GM23338 (cell line): ENCODE data around the gene NT5C1A. TPM values are rescaled to one million over a fixed set of nuclear protein-coding genes. Genes with fewer than 3 reads are reported as not detected.

Experiments used
- ATAC-seq: fragments of 200-7000 bp; cut with Tn5 transposase; 3 replicates; pipeline ENCODE4 v1.9.1; 2020
- DNase-seq: peaks from one replicate; pipeline ENCODE4 v3.0.0-alpha.2; 2015; ENCODE audit warnings: low spot score
- H2AFZ ChIP-seq: fragments of 200-600 bp; sonication (generic); 2 replicates; pipeline ENCODE4 v1.8.0; 2016; ENCODE audit warnings: antibody characterized with exemption, mild to moderate bottlenecking, moderate library complexity
- H3F3A ChIP-seq: fragments of 200-600 bp; sonication (generic); replicated peaks from 2 replicates; pipeline ENCODE4 v1.8.0; 2017; ENCODE audit warnings: antibody characterized with exemption, mixed run types, low read depth
- H3K27ac ChIP-seq: fragments of 200-600 bp; sonication (generic); 2 replicates; pipeline ENCODE4 v1.6.1; 2016; ENCODE audit warnings: low read depth
- H3K27me3 ChIP-seq: fragments of 200-600 bp; sonication (generic); 2 replicates; pipeline ENCODE4 v1.8.0; 2016; ENCODE audit warnings: mild to moderate bottlenecking, mixed run types, moderate library complexity; ENCODE audit not compliant: insufficient read depth
- H3K36me3 ChIP-seq: fragments of 200-600 bp; sonication (generic); 2 replicates; pipeline ENCODE4 v1.8.0; 2016; ENCODE audit warnings: mild to moderate bottlenecking; ENCODE audit not compliant: insufficient read depth
- H3K4me1 ChIP-seq: fragments of 200-600 bp; sonication (generic); 2 replicates; pipeline ENCODE4 v1.8.0; 2016; ENCODE audit warnings: mild to moderate bottlenecking, moderate library complexity; ENCODE audit not compliant: insufficient read depth
- H3K4me2 ChIP-seq: fragments of 200-600 bp; sonication (generic); 2 replicates; pipeline ENCODE4 v1.7.1; 2017; ENCODE audit warnings: mixed run types
- H3K4me3 ChIP-seq: fragments of 200-600 bp; sonication (generic); 2 replicates; pipeline ENCODE4 v1.6.1; 2016; ENCODE audit warnings: mixed run types
- H3K79me2 ChIP-seq: fragments of 200-600 bp; sonication (generic); replicated peaks from 2 replicates; pipeline ENCODE4 v1.8.0; 2017; ENCODE audit warnings: mild to moderate bottlenecking; ENCODE audit not compliant: insufficient read depth
- H3K9me2 ChIP-seq: fragments of 200-600 bp; sonication (generic); 2 replicates; pipeline ENCODE4 v1.8.0; 2017; ENCODE audit not compliant: insufficient read depth
- H4K20me1 ChIP-seq: fragments of 200-600 bp; sonication (generic); replicated peaks from 2 replicates; pipeline ENCODE4 v1.8.0; 2017; ENCODE audit warnings: mild to moderate bottlenecking; ENCODE audit not compliant: insufficient read depth
- H3K27ac Mint-ChIP-seq: 2 replicates; pipeline ENCODE4 v1.8.0; 2020; ENCODE audit warnings: inconsistent platforms, mild to moderate bottlenecking, moderate library complexity, mixed read lengths
- H3K27me3 Mint-ChIP-seq: 3 replicates; pipeline ENCODE4 v1.8.0; 2022; ENCODE audit warnings: low read depth, mild to moderate bottlenecking, moderate library complexity, mixed read lengths, inconsistent platforms; ENCODE audit not compliant: insufficient read depth, poor library complexity
- H3K36me3 Mint-ChIP-seq: 3 replicates; pipeline ENCODE4 v1.8.0; 2021; ENCODE audit warnings: low read depth, mild to moderate bottlenecking, inconsistent platforms, moderate library complexity, mixed read lengths
- H3K4me1 Mint-ChIP-seq: 3 replicates; pipeline ENCODE4 v1.8.0; 2020; ENCODE audit warnings: mild to moderate bottlenecking, inconsistent platforms, mixed read lengths
- H3K4me3 Mint-ChIP-seq: 3 replicates; pipeline ENCODE4 v1.8.0; 2021; ENCODE audit warnings: moderate library complexity, mild to moderate bottlenecking, inconsistent platforms, mixed read lengths
- H3K9me3 Mint-ChIP-seq: 3 replicates; pipeline ENCODE4 v1.8.0; 2020; ENCODE audit warnings: moderate library complexity, mild to moderate bottlenecking, inconsistent platforms, mixed read lengths
- CREB1 ChIP-seq: fragments of 250-450 bp; sonication (Bioruptor Pico); IDR thresholded peaks from 2 replicates; pipeline ENCODE4 v1.5.0; 2020; ENCODE audit warnings: low read depth, mild to moderate bottlenecking, moderate library complexity
- EZH2 ChIP-seq: fragments of 200-600 bp; sonication (generic); IDR thresholded peaks from one replicate; pipeline ENCODE4 v1.8.0; 2017; ENCODE audit warnings: antibody characterized with exemption, mild to moderate bottlenecking, low read depth; ENCODE audit not compliant: unreplicated experiment
- NANOG ChIP-seq: IDR thresholded peaks from 2 replicates; pipeline ENCODE4 v1.6.1; 2016; ENCODE audit warnings: antibody characterized with exemption, borderline replicate concordance
- POLR2AphosphoS5 ChIP-seq: IDR thresholded peaks from 2 replicates; pipeline ENCODE4 v1.6.1; 2016; ENCODE audit warnings: antibody characterized with exemption, low read depth
- STAT1 ChIP-seq: IDR thresholded peaks from one replicate; pipeline ENCODE4 v1.6.1; 2016; ENCODE audit warnings: antibody characterized with exemption; ENCODE audit not compliant: unreplicated experiment
- ZNF114 ChIP-seq: fragments of 250-450 bp; sonication (Bioruptor Pico); IDR thresholded peaks from 2 replicates; pipeline ENCODE4 v1.5.0; 2020; ENCODE audit warnings: mild to moderate bottlenecking, moderate library complexity
- ZNF331 ChIP-seq: fragments of 250-450 bp; sonication (Bioruptor Pico); IDR thresholded peaks from 2 replicates; pipeline ENCODE4 v1.5.0; 2020; ENCODE audit warnings: low read depth, mild to moderate bottlenecking, moderate library complexity
- ZNF462 ChIP-seq: fragments of 250-450 bp; sonication (Bioruptor Pico); IDR thresholded peaks from 2 replicates; pipeline ENCODE4 v1.5.0; 2020; ENCODE audit warnings: mild to moderate bottlenecking, moderate library complexity
- polyA plus RNA-seq: library from polyadenylated mRNA; unstranded; fragments of >200 nt; fragmentation: Nextera tagmentation; extraction: Ambion mirVana; gene quantifications from 2 replicates; pipeline ENCODE4 v1.2.1, GENCODE V29; 2016
- total RNA-seq: library from RNA; depleted of rRNA; stranded (reverse); fragments of >200 nt; shearing (Covaris generic); gene quantifications from 2 replicates; pipeline ENCODE4 v1.2.3, GENCODE V29; 2014
- TF ChIP-seq, protein P1 (sequence below), 2 experiments: fragments of 200-600 bp in 1 of 2; sonication (generic) in 1 of 2; conservative IDR thresholded peaks; 2 replicates each; pipeline versions ENCODE4 v1.5.1 to v1.6.1; 2016 to 2017; ENCODE audit warnings: antibody characterized with exemption in 2 of 2, low read depth in 2 of 2, mild to moderate bottlenecking in 2 of 2, moderate library complexity in 1 of 2

The NT5C1A gene
- total and polyA plus RNA-seq, 2 experiments from 2014 or later: not detected

GRCh38 chr1:39632682-39633417 is 39.1 kb downstream of the NT5C1A start:
- Histone ChIP-seq H3K27me3 (peaks cover 59% of the 10 kb centered on the region), H3K9me2 (no peaks in the 10 kb centered on the region), H3K4me2 (peak overlapping the region; percentile 74), H4K20me1 (peaks cover 3% of the 10 kb centered on the region; the same call in 1 of the 2 replicates), H2AFZ (peak overlapping the region; percentile 96), H3K36me3 (no peaks in the 10 kb centered on the region), H3K4me1 (peaks cover 22% of the 10 kb centered on the region), H3K27ac (no peak overlapping the region), H3K79me2 (no peaks in the 10 kb centered on the region), H3K4me3 (peak overlapping the region; percentile 53), H3F3A (0 out of 2 replicates have a peak, but pooled peaks cover 2% of the 10 kb centered on the region)
- Mint-ChIP-seq H3K36me3 (no peaks in the 10 kb centered on the region; the same call in 2 of the 3 replicates), H3K4me3 (peak overlapping the region; percentile 60), H3K27me3 (peaks cover 31% of the 10 kb centered on the region), H3K9me3 (no peaks in the 10 kb centered on the region), H3K4me1 (peaks cover 25% of the 10 kb centered on the region), H3K27ac (no peak overlapping the region)
- TF ChIP-seq ZNF462 (CRISPR knock-in tag) (no peak), ZNF331 (CRISPR knock-in tag) (no peak), NANOG (no peak), CREB1 (CRISPR knock-in tag) (no peak), STAT1 (no peak), EZH2 (no peak), POLR2AphosphoS5 (no peak), ZNF114 (CRISPR knock-in tag) (no peak)
- TF ChIP-seq, protein P1, sequence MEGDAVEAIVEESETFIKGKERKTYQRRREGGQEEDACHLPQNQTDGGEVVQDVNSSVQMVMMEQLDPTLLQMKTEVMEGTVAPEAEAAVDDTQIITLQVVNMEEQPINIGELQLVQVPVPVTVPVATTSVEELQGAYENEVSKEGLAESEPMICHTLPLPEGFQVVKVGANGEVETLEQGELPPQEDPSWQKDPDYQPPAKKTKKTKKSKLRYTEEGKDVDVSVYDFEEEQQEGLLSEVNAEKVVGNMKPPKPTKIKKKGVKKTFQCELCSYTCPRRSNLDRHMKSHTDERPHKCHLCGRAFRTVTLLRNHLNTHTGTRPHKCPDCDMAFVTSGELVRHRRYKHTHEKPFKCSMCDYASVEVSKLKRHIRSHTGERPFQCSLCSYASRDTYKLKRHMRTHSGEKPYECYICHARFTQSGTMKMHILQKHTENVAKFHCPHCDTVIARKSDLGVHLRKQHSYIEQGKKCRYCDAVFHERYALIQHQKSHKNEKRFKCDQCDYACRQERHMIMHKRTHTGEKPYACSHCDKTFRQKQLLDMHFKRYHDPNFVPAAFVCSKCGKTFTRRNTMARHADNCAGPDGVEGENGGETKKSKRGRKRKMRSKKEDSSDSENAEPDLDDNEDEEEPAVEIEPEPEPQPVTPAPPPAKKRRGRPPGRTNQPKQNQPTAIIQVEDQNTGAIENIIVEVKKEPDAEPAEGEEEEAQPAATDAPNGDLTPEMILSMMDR (conservative IDR thresholded peaks at IDR 0.05; ENCODE audit: low read depth in 2 of 2): no peak
- DNase-seq (peak; percentile 80), ATAC-seq (peak; percentile 95)
